Spinal cord (tissue), 10 donors: ENCODE data around the gene FSHB. TPM values are rescaled to one million over a fixed set of nuclear protein-coding genes. Genes with fewer than 3 reads are reported as not detected.

Experiments used
- DNase-seq, 6 donors: peaks; one replicate each; pipeline versions ENCODE4 v3.0.0 to v3.0.0-alpha.2; 2013 to 2015; ENCODE audit warnings: low spot score in 6 of 6, low read depth in 4 of 6
- H3K27ac ChIP-seq: one replicate; pipeline ENCODE4 v1.5.1; 2013; ENCODE audit warnings: low read depth, low read length, control low read depth
- H3K27me3 ChIP-seq: one replicate; pipeline ENCODE4 v1.6.1; 2013; ENCODE audit warnings: low read length; ENCODE audit not compliant: control insufficient read depth, insufficient read depth
- H3K36me3 ChIP-seq: one replicate; pipeline ENCODE4 v1.6.1; 2013; ENCODE audit warnings: low read length; ENCODE audit not compliant: control insufficient read depth, insufficient read depth
- H3K4me1 ChIP-seq: one replicate; pipeline ENCODE4 v1.6.1; 2013; ENCODE audit warnings: low read length; ENCODE audit not compliant: control insufficient read depth, insufficient read depth
- H3K4me3 ChIP-seq: one replicate; pipeline ENCODE4 v1.5.1; 2013; ENCODE audit warnings: low read depth, low read length, control low read depth
- H3K9me3 ChIP-seq: one replicate; pipeline ENCODE4 v1.6.1; 2013; ENCODE audit warnings: low read length; ENCODE audit not compliant: control insufficient read depth, insufficient read depth
- WGBS: methylation state at CpG from one replicate; pipeline ENCODE4 v1.1.5; 2013; ENCODE audit warnings: missing lambda C conversion rate; ENCODE audit not compliant: insufficient coverage; 5-methylcytosine and 5-hydroxymethylcytosine counted together
- polyA plus RNA-seq, 2 donors: library from polyadenylated mRNA; unstranded; fragments of 120-200 nt; gene quantifications; one replicate each; pipeline ENCODE4 v1.2.1, GENCODE V29; 2013; ENCODE audit not compliant: insufficient read length in 2 of 2
- total RNA-seq, 2 donors: library from RNA; depleted of rRNA in 1 of 2; stranded (reverse); fragments of 120-200 nt in 1 of 2; fragments of >200 nt in 1 of 2; gene quantifications; one replicate each; pipeline versions ENCODE4 v1.2.3 to v1.2.4, GENCODE V29; 2013 to 2014
- donor health status: healthy.

Gene FSHB
- total and polyA plus RNA-seq, 4 donors, result not detected

- H3K9me3 ChIP-seq, result no peaks in the 10 kb centered on the region
- H3K27me3 ChIP-seq, result no peaks in the 10 kb centered on the region
- WGBS, result 40% methylated on average over 1 of the region's 2 CpGs
- no peaks in the 10 kb centered on the region for H3K36me3 ChIP-seq
- H3K4me3 ChIP-seq, result no peak overlapping the region
- DNase-seq, result no peak
- no peaks in the 10 kb centered on the region for H3K4me1 ChIP-seq
- no peak overlapping the region for H3K27ac ChIP-seq
These were observed 14.3 kb upstream of the FSHB start for GRCh38 chr11:30216534-30216933.

GRCh38 chr11:30218278-30218677, 12.5 kb upstream of the FSHB start:
- Histone ChIP-seq H3K36me3 (no peaks in the 10 kb centered on the region), H3K4me3 (no peak overlapping the region), H3K9me3 (no peaks in the 10 kb centered on the region), H3K4me1 (no peaks in the 10 kb centered on the region), H3K27me3 (no peaks in the 10 kb centered on the region), H3K27ac (no peak overlapping the region)
- 48% methylated on average over 3 of the region's 4 CpGs for WGBS
- peak in 1 of 6 donors; percentile 28 for DNase-seq

- no peak for DNase-seq
- H3K36me3 ChIP-seq, result no peaks in the 10 kb centered on the region
- peaks cover 2% of the 10 kb centered on the region for H3K9me3 ChIP-seq
- no peak overlapping the region for H3K4me3 ChIP-seq
- no peaks in the 10 kb centered on the region for H3K4me1 ChIP-seq
- H3K27me3 ChIP-seq, result no peaks in the 10 kb centered on the region
- H3K27ac ChIP-seq, result no peak overlapping the region
These were observed 5.2 kb upstream of the FSHB start for GRCh38 chr11:30225642-30226041.

- no peak overlapping the region for H3K27ac ChIP-seq
- no peaks in the 10 kb centered on the region for H3K4me1 ChIP-seq
- H3K36me3 ChIP-seq, result no peaks in the 10 kb centered on the region
- DNase-seq, result no peak
- WGBS, result 92% methylated on average over 3 of the region's 5 CpGs
- no peak overlapping the region for H3K4me3 ChIP-seq
- H3K9me3 ChIP-seq, result peaks cover 2% of the 10 kb centered on the region
- H3K27me3 ChIP-seq, result no peaks in the 10 kb centered on the region
These were observed 2.4 kb upstream of the FSHB start for GRCh38 chr11:30228323-30228884.

GRCh38 chr11:30239025-30239424, 8.2 kb downstream of the FSHB start:
- Histone ChIP-seq H3K27me3 (no peaks in the 10 kb centered on the region), H3K9me3 (no peaks in the 10 kb centered on the region), H3K36me3 (no peaks in the 10 kb centered on the region), H3K4me1 (no peaks in the 10 kb centered on the region), H3K4me3 (no peak overlapping the region), H3K27ac (no peak overlapping the region)
- WGBS, result 100% methylated on average over 1 of the region's 2 CpGs
- DNase-seq, result no peak

- Histone ChIP-seq H3K27ac (no peak overlapping the region), H3K9me3 (no peaks in the 10 kb centered on the region), H3K27me3 (no peaks in the 10 kb centered on the region), H3K4me3 (no peak overlapping the region), H3K36me3 (no peaks in the 10 kb centered on the region), H3K4me1 (no peaks in the 10 kb centered on the region)
- no peak for DNase-seq
- no CpG with 5 or more reads among the region's 1 CpG for WGBS
These were observed 13.5 kb downstream of the FSHB start for GRCh38 chr11:30244265-30244664.

GRCh38 chr11:30245621-30246020, 14.8 kb downstream of the FSHB start:
- Histone ChIP-seq H3K36me3 (no peaks in the 10 kb centered on the region), H3K4me1 (no peaks in the 10 kb centered on the region), H3K9me3 (no peaks in the 10 kb centered on the region), H3K27ac (no peak overlapping the region), H3K27me3 (no peaks in the 10 kb centered on the region), H3K4me3 (no peak overlapping the region)
- no CpG with 5 or more reads among the region's 2 CpGs for WGBS
- DNase-seq, result no peak

- no peaks in the 10 kb centered on the region for H3K27me3 ChIP-seq
- H3K9me3 ChIP-seq, result no peaks in the 10 kb centered on the region
- H3K4me3 ChIP-seq, result no peak overlapping the region
- H3K36me3 ChIP-seq, result no peaks in the 10 kb centered on the region
- DNase-seq, result peak in 1 of 6 donors; percentile 36
- H3K27ac ChIP-seq, result no peak overlapping the region
- H3K4me1 ChIP-seq, result no peaks in the 10 kb centered on the region
- WGBS, result no CpG with 5 or more reads among the region's 3 CpGs
These were observed 23.8 kb downstream of the FSHB start for GRCh38 chr11:30254307-30255298.

- Histone ChIP-seq H3K36me3 (no peaks in the 10 kb centered on the region), H3K4me3 (no peak overlapping the region), H3K4me1 (no peaks in the 10 kb centered on the region), H3K27me3 (no peaks in the 10 kb centered on the region), H3K27ac (no peak overlapping the region), H3K9me3 (no peaks in the 10 kb centered on the region)
- DNase-seq, result no peak
- 80% methylated on average over 1 of the region's 5 CpGs for WGBS
These were observed 24.8 kb downstream of the FSHB start for GRCh38 chr11:30255637-30256036.

GRCh38 chr11:30257058-30257457, 26.2 kb downstream of the FSHB start:
- Histone ChIP-seq H3K4me1 (no peaks in the 10 kb centered on the region), H3K9me3 (no peaks in the 10 kb centered on the region), H3K36me3 (no peaks in the 10 kb centered on the region), H3K27ac (no peak overlapping the region), H3K4me3 (no peak overlapping the region), H3K27me3 (no peaks in the 10 kb centered on the region)
- DNase-seq, result no peak
- WGBS, result no CpG with 5 or more reads among the region's 3 CpGs
